GM12865 (cell line): Measurements from ENCODE around the gene NFKBIE.

Experiments used
- DNase-seq: peaks from one replicate; pipeline ENCODE4 v3.0.0; 2010; ENCODE audit warnings: low read depth
- H3K4me3 ChIP-seq: 2 replicates; pipeline ENCODE4 v1.5.1; 2011; ENCODE audit warnings: mild to moderate bottlenecking, low read depth, low read length, control low read depth
- TF ChIP-seq, protein P1 (sequence below): IDR thresholded peaks from 2 replicates; pipeline ENCODE4 v1.5.1; 2011; ENCODE audit warnings: low read length, control low read depth, low read depth, inconsistent platforms; ENCODE audit not compliant: insufficient read depth; ENCODE audit errors: missing control alignments

NFKBIE gene

DNA sequence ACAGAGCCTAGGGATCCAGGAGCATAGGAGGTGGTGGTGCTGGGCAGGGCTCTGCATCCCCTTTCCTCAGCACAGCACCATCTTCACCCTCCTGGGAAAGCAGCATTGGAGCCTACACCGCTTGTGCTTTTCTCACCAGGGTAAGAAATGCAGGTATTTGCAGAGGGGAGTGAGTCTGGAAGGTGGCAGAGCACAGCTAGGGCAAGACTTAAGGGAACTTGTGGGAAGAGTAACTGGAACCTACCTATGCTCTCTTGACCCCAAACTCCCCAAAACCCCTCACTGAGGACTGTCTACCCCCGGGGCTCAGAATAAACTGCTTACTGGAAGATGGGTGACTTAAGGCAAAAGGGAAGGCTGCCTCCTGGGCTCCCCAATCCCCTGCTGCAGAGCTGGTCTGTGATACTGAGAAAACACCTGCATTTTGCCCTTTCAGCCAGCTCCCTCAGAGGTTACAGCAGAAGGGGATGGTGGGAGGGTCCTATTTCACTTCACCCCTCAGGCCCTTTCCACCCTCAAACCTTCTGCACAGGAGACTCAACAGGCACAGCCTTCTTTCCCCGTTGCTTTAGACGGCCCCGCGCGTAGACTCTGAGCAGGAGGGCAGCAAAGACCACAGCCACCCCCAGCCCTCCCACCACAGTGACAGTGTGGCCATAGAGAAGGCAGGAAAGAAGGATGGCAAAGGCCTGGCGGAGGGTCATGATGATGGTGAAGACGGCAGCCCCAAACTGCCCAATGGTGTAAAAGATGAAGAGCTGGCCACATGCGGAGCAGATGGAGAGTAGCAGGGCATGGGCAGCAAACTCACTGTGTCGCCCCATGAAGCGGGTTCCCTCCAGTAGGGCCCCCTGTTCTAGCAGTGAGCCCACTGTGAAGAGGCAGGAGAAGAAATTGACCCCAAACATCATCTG is 10.9 kb downstream of the NFKBIE start:
- TF ChIP-seq, protein P1, sequence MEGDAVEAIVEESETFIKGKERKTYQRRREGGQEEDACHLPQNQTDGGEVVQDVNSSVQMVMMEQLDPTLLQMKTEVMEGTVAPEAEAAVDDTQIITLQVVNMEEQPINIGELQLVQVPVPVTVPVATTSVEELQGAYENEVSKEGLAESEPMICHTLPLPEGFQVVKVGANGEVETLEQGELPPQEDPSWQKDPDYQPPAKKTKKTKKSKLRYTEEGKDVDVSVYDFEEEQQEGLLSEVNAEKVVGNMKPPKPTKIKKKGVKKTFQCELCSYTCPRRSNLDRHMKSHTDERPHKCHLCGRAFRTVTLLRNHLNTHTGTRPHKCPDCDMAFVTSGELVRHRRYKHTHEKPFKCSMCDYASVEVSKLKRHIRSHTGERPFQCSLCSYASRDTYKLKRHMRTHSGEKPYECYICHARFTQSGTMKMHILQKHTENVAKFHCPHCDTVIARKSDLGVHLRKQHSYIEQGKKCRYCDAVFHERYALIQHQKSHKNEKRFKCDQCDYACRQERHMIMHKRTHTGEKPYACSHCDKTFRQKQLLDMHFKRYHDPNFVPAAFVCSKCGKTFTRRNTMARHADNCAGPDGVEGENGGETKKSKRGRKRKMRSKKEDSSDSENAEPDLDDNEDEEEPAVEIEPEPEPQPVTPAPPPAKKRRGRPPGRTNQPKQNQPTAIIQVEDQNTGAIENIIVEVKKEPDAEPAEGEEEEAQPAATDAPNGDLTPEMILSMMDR, result no peak
- H3K4me3 ChIP-seq, result no peak overlapping the region
- DNase-seq, result peak; percentile 35

DNA sequence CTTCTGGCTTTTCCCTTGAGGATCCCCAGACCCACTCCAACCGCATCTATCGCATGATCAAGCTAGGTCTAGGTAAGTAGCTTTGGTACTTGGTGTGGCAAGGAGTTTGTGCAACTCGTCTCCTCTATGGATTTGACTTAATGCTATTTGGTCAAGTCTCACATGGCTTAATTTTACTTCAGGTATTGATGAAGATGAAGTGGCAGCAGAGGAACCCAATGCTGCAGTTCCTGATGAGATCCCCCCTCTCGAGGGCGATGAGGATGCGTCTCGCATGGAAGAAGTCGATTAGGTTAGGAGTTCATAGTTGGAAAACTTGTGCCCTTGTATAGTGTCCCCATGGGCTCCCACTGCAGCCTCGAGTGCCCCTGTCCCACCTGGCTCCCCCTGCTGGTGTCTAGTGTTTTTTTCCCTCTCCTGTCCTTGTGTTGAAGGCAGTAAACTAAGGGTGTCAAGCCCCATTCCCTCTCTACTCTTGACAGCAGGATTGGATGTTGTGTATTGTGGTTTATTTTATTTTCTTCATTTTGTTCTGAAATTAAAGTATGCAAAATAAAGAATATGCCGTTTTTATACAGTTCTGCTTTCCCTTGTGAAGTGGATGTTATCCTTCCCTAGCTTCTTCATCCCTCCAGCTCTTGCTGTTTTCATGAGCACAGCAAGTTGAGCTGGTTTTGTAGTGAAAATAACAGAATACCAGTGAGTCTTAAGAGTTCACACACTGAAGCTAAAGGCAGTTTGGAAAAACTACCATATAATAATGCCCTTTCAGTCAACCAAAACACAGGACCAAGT is 11.8 kb downstream of the NFKBIE start:
- TF ChIP-seq, protein P1, result peak; percentile 54
- DNase-seq, result peak; percentile 50
- no peak overlapping the region for H3K4me3 ChIP-seq

DNA sequence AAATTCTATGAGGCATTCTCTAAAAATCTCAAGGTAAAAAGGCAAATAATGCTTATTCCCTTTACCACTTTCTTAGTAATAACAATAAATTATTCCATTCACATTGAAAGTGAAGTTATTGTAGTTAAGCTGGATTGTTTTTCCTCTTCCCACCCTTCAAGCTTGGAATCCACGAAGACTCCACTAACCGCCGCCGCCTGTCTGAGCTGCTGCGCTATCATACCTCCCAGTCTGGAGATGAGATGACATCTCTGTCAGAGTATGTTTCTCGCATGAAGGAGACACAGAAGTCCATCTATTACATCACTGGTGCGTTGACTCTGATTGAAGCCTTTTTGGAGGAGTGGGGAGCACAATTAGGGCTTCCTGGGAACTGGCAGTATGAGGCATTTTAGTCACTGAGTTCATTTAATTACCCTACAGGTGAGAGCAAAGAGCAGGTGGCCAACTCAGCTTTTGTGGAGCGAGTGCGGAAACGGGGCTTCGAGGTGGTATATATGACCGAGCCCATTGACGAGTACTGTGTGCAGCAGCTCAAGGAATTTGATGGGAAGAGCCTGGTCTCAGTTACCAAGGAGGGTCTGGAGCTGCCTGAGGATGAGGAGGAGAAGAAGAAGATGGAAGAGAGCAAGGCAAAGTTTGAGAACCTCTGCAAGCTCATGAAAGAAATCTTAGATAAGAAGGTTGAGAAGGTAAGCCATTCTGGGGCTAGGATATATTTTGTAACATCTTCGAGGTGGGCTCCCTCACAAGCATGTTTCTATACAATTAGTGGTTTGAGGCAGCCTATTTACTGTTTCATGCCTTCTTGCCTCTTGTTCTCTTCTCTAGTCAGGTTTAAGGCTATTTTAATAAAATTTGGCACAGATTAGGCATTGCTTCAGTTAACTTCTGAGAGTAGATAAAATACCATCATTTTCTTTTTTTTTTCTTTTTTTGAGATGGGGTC is 13.5 kb downstream of the NFKBIE start:
- TF ChIP-seq, protein P1, result no peak
- no peak overlapping the region for H3K4me3 ChIP-seq
- DNase-seq, result no peak

DNA sequence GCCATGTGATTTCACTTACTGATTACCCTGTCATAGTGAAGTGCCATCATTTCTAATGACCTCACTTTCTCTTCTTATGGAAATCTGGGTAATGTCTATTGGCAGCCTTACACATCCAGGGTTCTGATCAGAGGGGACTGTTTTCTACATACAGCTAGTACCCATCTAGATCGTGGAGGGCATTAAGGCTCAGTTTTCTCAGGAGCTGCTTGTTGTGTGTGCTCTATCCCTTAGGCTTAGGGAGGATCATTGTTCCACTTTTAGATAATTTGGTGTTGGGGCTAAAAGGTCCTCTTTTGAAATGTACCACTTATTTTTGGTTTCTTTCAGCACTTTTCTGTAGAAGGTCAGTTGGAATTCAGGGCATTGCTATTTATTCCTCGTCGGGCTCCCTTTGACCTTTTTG is 14.6 kb downstream of the NFKBIE start:
- H3K4me3 ChIP-seq, result no peak overlapping the region
- TF ChIP-seq, protein P1, result no peak
- DNase-seq, result no peak

DNA sequence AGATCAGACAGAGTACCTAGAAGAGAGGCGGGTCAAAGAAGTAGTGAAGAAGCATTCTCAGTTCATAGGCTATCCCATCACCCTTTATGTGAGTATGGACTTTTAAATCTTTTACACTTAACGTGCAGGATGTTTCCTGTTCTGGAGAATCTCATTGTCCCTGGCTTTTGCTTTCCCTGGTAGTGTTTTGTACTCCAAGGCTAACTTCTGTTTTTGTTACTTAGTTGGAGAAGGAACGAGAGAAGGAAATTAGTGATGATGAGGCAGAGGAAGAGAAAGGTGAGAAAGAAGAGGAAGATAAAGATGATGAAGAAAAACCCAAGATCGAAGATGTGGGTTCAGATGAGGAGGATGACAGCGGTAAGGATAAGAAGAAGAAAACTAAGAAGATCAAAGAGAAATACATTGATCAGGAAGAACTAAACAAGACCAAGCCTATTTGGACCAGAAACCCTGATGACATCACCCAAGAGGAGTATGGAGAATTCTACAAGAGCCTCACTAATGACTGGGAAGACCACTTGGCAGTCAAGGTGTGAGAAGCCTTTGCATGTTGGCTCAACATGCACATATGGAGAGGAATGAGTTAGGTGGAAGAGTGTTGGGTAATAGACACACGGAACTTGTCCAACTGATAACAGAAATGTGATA is 15.2 kb downstream of the NFKBIE start:
- DNase-seq, result no peak
- H3K4me3 ChIP-seq, result no peak overlapping the region
- TF ChIP-seq, protein P1, result no peak
